ENCODE data around the gene TEF.
A peak's percentile ranks its signal among the peaks of the same experiment; 100 is the strongest.

TEF gene, protein sequence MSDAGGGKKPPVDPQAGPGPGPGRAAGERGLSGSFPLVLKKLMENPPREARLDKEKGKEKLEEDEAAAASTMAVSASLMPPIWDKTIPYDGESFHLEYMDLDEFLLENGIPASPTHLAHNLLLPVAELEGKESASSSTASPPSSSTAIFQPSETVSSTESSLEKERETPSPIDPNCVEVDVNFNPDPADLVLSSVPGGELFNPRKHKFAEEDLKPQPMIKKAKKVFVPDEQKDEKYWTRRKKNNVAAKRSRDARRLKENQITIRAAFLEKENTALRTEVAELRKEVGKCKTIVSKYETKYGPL

DNA sequence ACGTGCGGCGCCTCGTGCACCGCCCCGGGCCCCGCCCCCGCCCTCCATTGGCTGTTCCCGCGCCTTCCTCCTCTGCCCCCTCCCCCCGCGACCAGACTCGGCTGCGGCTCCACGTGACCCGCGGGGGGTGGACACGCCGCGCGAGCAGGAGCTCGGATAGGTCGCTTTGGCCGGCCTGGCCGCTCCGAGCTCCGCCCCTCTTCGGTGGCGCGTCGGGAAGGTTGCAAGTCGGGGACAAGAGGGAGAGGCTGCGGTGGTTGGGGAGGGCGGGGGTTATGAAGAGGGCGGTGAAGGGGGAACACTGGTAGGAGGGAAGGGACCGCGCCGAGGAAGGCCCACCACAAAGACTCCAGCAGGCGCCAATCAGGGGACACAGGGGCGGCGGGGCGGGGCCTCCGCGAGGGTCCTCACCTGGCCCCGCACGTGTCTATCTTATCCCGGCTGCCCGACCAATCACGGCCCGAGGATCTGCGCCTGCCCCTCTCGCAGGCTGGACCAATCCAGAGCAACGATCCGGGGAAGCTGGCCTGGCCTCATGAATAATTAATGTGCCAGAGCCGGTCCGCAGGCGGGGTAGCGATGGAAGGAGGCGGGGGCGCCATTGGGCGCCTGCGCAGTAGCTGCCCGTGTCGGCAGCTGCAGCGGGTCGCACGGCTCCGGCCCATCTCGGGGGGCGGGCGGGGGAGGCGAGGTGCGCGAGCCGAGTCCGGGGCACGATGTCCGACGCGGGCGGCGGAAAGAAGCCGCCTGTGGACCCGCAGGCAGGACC, at the start of gene TEF:
Gene TEF (plus strand): TSS at position 614 of the 769 bp plus-strand sequence. CDS start 103 bp downstream, at position 717.
- peak; percentile 96 to 98 for DNase-seq (ENCODE audit: low read depth in 2 of 2)

DNA sequence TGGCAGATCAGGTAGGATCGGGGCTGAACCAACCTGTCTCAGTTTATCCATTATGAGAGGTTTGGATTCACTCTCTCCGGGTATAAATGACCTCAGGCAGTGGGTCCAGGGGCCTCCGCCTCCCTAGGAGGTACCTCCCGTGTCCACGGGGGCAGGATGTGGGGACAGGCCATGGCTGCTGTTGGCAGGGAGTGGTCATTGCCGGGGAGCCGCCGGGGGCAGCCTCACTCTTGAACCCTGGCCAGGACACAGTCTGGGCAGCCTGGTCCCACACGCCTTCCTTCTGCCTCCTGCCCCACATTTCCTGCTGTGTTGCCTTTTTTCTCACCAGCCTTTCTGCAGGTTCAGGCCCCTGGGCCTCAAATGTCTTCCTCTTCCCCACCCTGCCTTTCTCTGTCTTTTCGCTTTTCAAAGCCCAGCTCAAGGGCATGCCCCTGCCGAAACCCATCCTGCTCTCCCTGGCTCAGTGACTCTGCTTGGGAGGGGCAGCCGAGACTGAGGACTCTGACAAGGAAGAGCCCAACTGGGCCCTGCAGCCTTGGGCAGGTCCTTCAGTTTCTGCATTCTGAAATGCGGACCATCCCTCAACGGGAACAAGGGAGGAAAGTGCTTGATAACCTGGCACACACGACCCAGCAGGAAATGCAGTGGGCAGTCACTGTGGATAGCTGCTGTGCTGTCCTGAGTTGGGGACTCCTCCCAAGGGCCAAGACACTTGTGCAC, 49.4 kb upstream of the TEF start:
- DNase-seq (ENCODE audit: low read depth in 2 of 2): no peak

DNA sequence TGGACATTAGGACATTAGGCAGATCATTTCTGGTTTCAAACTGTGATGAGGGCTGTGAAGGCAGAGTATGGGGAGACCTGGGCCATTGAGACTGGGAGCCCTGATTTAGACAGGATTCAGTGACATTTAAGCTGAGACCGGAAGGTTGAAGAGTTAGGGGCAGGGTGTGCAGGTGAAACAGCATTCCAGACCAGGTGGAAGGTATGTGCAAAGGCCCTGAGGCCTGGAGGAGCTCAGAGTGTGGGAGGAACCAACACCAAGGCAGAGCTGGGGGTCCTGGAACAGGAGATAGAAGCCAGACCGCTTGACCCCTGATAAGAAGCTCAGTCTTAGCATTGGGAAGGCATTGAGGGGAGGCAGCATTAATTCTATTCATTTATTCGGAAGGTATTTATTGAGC, 47.9 kb upstream of the TEF start:
- no peak for DNase-seq (ENCODE audit: low read depth in 2 of 2)

DNA sequence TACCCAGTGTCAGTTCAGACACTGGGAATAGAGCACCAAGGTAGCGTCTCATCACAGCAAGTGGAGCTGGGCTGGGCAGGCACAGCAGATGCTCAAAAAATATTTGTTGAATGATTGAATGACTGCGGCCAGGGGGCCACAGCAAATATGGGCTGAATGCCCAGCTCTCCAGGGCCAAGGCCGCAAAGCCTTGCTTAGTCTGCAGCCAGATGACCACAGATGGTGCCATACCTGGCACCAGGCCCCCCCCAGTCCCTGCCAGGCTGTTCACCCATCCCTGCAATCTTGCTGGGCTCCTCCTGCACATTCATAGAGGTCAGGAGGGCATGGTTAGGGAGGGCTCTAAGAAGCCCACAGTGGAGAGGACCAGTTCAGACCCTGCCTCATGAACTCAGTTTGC, 47.5 kb upstream of the TEF start:
- DNase-seq (ENCODE audit: low read depth in 2 of 2): no peak

DNA sequence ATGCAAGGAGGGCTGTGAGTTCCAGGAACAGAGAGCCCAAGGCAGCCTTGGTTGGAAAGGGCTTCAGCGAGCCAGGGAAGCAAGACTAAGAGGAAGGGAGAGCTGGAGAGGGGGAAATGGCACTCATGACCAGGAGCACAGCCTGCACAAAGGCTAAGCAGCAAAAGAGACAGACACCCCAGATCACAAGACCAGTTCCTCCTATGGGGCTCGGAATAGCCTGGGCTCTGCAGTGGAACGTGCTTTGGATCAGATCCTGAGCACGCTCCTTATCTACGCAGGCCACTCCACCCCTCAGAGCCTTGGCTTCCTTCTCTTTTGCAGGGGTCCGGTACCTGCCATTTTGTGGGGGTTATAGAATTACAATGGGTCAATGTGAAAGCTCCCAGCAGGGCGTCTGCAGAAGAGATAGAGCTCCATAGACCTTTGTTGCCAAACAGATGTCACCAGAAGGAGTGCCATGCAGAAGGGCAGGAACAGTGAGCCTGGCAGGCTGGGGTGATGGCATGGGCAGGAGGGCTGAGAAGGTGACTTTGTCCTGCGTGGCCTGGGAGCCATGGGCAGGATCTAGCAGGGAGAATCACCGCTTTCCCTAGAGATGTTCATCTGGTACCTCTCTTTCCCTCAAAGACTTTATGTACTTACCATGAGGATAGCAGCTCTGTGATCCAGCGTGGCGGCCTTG, 46.6 kb upstream of the TEF start:
- no peak for DNase-seq (ENCODE audit: low read depth in 2 of 2)

DNA sequence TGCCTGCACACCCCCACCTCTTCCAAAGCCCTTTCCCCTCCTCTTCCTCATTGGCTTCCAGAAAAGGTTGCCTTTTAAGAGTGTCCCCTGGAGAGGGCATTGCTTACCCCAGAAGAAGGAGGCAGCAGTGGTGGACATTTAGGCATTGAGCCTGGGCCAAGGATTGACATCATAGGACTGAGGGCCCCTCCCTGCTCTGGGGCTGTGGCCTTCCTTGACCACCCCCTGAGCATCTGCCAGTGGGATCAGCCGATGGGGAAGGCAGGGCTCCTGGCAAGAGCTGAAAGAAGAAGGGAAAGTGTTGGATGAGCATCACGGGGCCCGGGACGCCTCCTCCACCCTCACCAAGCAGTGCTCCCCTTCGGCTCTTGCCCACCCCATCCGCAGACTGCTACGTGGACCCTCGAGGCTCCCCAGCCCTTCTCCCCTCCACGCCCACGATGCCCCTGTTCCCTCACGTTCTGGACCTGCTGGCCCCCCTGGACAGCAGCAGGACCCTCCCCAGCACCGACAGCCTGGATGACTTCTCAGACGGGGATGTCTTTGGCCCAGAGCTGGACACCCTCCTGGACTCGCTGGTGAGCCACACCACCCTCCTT, 43.0 kb upstream of the TEF start:
- no peak for DNase-seq (ENCODE audit: low read depth in 2 of 2)

DNA sequence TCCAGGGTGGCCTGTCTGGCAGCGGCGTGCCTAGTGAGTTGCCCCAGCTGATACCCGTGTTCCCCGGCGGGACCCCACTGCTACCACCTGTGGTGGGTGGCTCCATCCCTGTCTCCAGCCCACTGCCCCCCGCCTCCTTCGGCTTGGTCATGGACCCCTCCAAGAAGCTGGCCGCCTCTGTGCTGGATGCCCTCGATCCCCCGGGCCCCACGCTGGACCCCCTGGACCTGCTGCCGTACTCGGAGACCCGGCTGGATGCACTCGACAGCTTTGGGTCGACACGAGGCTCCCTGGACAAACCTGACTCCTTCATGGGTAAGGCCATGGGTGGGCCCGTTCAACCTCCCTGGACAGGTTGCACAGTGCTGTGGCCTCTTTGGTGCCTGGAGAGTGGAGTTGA, 41.9 kb upstream of the TEF start:
- DNase-seq (ENCODE audit: low read depth in 2 of 2): no peak

DNA sequence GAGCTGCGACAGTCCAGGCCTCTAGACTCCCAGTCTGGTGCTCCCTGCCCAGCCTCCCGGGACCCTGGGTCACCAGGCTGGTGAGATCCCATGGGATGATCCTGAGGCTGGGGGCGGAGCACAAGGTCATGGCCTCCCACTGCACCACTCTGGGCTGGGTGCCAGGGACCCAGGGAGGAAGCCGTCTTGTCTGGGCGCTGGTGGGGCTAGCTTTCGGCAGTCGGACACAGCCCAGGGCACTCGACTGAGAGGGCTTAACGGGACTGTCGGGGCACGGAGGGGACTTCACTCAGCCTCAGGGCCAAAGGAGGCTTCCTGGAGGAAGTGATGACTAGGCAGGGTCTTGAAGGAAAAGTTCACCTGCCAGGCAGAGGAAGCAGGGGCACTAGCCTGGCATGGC, 41.4 kb upstream of the TEF start:
- DNase-seq (ENCODE audit: low read depth in 2 of 2): no peak

DNA sequence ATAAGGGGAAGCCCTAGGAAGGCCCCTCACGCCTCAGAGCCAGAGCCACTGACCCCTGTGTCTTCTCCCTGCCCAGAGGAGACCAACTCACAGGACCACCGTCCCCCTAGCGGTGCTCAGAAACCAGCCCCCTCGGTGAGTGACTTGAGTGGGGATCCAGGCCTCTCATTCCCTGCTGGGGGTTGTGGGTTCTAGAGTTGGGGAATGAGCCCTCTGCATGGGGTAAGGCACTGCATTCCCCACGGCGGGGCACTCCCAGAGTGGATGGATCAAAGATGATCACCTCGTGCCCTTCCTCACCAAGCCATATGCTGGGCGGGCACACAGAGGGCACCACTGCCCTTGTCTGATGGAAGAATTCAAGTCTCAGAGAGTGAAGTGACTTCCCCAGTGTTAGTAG, 40.7 kb upstream of the TEF start:
- no peak for DNase-seq (ENCODE audit: low read depth in 2 of 2)

DNA sequence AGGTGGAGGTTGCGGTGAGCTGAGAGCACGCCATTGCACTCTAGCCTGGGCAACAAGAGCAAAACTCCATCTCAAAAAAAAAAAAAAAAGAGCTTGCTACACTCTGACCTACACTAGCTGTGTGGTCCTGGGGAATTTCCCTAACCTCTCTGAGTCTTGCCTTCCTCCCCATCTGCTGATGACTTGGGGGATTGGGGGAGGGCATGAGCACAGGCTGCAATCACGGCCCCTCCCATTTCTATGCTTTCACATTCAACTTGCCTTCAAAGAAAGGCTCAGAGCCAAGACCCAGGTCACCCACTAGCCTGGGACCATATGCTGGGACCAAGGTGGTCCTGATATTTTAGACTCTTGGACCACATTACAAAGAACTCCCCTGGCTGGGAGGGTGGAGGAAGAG, 39.8 kb upstream of the TEF start:
- DNase-seq (ENCODE audit: low read depth in 2 of 2): no peak

DNA sequence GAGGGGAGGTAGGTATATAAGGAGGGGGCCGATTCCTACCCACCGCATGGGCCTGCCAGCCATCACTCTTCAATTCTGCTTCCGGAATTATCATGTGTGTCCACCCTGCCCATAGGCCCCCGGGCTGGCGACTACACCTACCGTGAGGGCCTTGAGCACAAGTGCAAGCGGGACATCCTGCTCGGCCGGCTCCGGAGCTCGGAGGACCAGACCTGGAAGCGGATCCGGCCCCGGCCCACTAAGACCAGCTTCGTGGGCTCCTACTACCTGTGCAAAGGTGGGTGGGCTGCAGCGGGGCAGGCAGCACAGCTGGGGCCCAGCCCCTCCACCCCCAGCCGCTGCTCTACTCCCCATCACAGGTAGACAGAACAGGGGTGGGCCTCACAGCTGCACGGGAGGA, 38.4 kb upstream of the TEF start:
- no peak for DNase-seq (ENCODE audit: low read depth in 2 of 2)

DNA sequence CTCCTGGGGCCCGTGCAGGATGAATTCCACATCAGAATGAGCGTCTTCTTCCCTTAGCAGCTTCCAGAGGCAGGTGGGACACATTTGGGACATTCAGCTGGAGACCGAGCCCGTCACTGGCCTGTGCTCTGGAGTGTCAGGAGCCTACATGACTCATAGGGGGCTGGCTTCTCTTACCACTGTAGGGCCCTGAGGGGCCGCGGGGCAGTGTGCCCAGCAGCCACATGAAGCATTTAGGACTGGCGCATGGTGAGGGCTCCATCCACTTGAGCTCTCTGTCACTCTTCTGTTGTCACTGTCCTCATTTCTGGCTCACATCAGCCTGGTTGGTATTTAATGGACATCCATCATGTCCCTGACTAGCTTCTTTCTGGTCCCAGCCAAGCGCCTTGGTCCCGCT, 38.0 kb upstream of the TEF start:
- no peak for DNase-seq (ENCODE audit: low read depth in 2 of 2)

DNA sequence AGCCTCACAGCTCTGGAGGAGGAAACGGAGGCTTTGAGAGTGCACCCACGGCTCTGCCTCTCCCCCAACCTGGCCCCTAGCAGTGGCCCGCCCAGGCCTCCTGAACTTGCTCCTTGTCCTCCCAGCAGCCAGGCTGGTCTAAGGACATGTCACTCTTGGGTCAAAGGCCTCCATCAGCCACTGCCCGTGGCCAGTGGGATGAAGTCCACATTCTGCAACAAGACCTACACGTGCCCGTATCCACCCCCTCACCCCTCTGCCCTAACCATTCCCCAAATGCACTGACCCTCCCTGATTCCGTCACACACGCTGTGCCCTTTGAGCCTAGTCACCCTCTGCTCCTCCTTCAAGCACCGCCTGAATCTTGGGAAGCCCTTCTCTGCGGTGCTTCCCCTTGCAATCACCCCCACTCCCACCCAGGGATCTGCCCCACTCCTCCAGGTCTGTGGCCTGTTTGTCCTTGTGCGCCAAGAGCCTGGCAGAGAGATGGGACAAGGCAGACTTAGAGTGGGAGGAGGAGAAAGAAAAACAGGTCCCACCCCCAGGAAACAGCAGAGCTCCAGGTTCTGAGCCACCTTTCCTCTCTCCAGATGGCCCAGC, 37.5 kb upstream of the TEF start:
- DNase-seq (ENCODE audit: low read depth in 2 of 2): no peak

DNA sequence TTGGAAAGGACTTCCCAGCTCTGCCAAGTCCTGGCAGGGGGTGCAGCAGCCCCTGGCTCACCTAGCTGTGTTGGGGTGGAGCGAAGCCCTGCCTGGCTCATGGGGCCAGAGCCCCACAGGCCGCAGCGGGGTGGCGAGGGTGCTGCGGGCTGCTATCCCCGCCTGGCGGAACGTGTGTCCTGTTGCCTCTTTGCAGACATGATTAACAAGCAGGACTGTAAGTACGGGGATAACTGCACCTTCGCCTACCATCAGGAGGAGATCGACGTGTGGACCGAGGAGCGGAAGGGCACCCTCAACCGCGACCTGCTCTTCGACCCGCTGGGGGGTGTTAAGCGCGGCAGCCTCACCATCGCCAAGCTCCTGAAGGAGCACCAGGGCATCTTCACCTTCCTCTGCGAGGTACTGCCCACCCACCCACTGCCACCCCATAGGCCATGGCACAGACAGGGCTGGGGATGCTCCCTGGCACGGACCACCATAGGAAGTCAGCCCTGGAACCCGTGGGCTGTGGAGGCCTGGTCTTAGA, 35.9 kb upstream of the TEF start:
- DNase-seq (ENCODE audit: low read depth in 2 of 2): no peak

DNA sequence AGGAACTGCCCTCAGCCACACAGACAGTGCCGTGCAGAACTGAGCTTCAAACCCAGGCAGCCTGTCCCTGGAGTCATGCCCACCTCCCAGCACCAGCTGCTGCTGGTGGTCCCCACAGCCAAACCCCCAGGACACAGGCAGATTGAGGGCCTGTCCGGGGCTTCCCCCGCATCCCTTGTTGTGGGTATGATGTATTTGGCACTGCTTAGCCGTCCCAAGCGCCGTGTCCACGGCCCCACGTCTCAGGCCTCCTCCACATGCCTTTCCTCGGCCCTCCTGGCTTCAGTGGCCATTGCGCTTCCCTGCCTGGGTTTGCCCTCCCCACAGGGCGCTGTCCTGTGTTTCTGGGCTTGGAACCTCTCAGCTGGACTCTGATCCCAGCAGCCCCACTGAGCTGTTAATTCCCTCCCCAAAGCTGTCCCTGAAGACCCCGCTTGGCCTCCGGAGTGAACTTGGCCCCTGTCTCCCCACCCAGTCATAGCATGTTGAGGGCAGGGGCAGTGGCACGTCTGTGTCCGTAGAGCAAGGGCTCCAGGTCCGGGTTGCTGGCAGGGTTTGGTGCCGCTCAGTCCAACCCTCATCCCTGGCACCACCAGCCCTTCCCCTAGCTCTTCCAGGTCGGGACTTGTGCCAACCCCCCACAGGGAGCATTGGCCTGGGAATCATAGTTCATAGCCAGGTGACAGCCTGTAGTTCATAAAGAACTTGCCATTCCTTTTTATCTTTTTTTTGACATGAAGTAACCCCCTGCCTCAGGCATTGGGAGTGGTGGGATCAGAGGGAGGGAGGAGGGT, 34.5 kb upstream of the TEF start:
- DNase-seq (ENCODE audit: low read depth in 2 of 2): no peak

DNA sequence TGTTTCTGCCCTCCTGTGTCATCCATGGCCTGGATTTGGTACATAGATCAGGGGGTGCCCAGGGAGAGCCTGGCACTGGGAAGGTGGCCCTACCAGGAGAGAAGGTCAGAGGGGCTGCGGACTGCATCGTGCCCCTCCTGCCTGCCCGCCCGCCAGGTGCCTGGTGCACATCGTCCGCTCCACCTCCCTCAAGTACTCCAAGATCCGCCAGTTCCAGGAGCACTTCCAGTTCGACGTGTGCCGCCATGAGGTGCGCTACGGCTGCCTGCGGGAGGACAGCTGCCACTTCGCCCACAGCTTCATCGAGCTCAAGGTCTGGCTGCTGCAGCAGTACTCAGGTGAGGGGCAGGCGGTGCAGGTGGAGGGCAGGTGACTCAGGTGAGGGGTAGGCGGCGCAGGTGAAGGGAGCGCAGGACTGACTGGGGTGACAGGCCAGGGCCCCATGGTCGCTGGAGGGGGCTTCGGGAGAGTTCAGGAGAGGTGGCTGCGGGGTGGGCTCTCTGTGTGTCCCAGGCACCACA, 32.7 kb upstream of the TEF start:
- DNase-seq (ENCODE audit: low read depth in 2 of 2): no peak

DNA sequence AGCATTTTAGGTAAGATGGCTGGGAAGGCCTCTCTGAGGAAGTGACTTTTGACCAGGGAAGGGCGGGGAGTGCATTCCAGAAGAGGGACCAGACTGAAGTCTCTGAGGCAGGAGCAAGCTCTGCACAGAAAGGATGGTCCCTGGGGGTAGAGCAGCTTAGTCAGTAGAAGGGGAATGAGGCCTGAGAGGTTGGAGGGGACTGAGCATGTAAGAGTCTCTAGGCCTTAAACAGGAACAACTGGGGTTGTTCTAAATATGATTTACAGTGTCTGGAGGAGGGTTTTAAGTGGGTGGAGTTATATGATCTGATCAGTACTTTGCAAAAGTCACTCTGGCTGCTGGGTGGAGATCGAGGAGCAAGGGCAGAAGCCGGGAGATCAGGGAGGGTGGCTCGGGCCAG, 31.7 kb upstream of the TEF start:
- DNase-seq (ENCODE audit: low read depth in 2 of 2): no peak

DNA sequence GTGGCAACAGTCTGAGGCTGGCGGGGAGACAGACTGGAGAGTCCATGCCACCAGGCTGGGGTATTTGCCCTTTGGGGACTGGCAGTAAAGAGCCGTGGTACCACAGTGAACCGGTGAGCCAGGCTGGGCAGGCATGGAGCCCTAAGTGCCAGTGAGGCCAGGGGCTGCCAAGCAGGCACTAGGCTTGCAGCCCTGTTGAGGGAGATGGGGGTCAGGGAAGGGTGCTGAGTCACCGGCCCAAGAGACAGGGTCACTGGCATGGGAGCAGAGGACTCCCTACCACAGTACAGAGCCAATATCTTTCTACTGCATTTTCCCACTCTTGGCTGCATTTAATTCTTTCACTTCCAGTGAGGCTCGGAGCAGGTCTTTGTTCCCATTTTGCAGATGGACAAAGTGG, 30.7 kb upstream of the TEF start:
- no peak for DNase-seq (ENCODE audit: low read depth in 2 of 2)

DNA sequence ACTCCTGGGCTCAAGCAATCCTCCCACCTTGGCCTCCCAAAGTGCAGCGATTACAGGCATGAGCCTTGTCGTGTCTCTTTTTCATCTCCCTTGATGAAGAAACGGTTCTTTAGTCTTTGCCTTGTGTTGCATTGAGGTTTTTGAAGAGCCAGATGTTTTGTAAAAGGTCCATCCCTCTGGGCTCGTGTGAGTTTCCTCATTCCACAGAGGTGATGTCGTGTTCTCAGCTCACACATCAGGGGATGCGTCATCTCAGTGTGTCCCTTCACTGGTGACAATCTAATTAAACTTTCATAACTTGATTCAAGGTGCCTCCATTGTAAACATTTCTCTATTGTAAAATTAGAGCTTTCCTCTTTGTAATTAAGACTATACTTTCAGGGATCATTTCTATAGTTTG, 29.7 kb upstream of the TEF start:
- DNase-seq (ENCODE audit: low read depth in 2 of 2): no peak

Data from stimulated activated CD4-positive, alpha-beta T cell treated with anti-CD3 and anti-CD28 coated beads, Interleukin-4, amount 100 ng/mL, for 48 hours (primary cell).